Esophagus muscularis mucosa (tissue), 4 donors: Measurements from ENCODE around the gene CHRNA1.

Source experiments
- CTCF ChIP-seq, 3 experiments: fragments of 200-600 bp in 2 of 3; fragments of 450-650 bp in 1 of 3; sonication (generic) in 2 of 3; IDR thresholded peaks; one replicate each; pipeline ENCODE4 v1.5.1; 2017 to 2019; ENCODE audit warnings: antibody characterized with exemption in 3 of 3, mild to moderate bottlenecking in 2 of 3, moderate library complexity in 1 of 3
- EP300 ChIP-seq: sonication (generic); formaldehyde crosslinking; IDR thresholded peaks from one replicate; pipeline ENCODE4 v1.6.1; 2017; ENCODE audit warnings: antibody characterized with exemption
- POLR2A ChIP-seq: fragments of 450-650 bp; IDR thresholded peaks from one replicate; pipeline ENCODE4 v1.6.1; 2017; ENCODE audit warnings: antibody characterized with exemption, moderate library complexity, mild to moderate bottlenecking, low read depth
- POLR2AphosphoS5 ChIP-seq, 2 donors: sonication (generic); formaldehyde crosslinking; IDR thresholded peaks; one replicate each; pipeline ENCODE4 v1.6.1; 2017; ENCODE audit warnings: antibody characterized with exemption in 2 of 2

DNA sequence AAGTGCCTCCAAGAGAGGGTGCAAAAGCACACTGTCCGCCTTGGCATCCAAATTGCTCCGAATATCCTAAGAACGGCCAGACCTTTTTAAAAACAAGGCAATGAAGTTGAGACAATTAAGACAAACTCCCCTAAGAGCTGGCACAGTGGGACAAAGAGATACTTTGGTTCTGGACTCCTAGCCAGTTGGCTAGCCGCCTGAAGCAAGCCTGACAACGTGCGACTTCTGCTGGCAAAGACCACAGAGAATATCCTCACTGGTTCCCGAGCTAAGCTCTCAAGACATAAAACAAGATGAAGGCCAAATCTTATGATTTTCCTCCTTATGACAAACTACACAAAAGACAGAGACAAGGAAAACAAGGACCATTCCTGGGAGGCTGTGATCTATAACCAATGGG is 32.7 kb downstream of the CHRNA1 start:
- TF ChIP-seq CTCF (IDR thresholded peaks at IDR 0.05) (no peak), POLR2A (no peak), POLR2AphosphoS5 (IDR thresholded peaks at IDR 0.05) (no peak), EP300 (no peak)
